ENCODE data around the gene JAK1.

JAK1 gene

GRCh38 chr1:64810001-64810400, 156.3 kb downstream of the JAK1 start:
- in situ Hi-C loops (cut with MboI; ENCODE audit: low sequenced_read_pairs), result no loop called here

GRCh38 chr1:64809309-64809708, 157.0 kb downstream of the JAK1 start:
- in situ Hi-C loops (cut with MboI; ENCODE audit: low sequenced_read_pairs), result no loop called here

- in situ Hi-C loops (cut with MboI; ENCODE audit: low sequenced_read_pairs), result no loop called here
These were observed 164.4 kb downstream of the JAK1 start for GRCh38 chr1:64801851-64802523.

- in situ Hi-C loops (cut with MboI; ENCODE audit: low sequenced_read_pairs), result no loop called here
These were observed 167.5 kb downstream of the JAK1 start for GRCh38 chr1:64798872-64799271.

- in situ Hi-C loops (cut with MboI; ENCODE audit: low sequenced_read_pairs), result no loop called here
These were observed 175.4 kb downstream of the JAK1 start for GRCh38 chr1:64790832-64791487.
